GM18909 (cell line): Measurements from ENCODE around the gene TSHZ2.
A peak's percentile ranks its signal among the peaks of the same experiment; 100 is the strongest.

ENCODE experiments used
- ATAC-seq: cut with Tn5 transposase; IDR thresholded peaks from one replicate; pipeline ENCODE4 v1.9.1; 2021; ENCODE audit warnings: mild to moderate bottlenecking; ENCODE audit not compliant: unreplicated experiment, poor library complexity

The TSHZ2 gene

DNA sequence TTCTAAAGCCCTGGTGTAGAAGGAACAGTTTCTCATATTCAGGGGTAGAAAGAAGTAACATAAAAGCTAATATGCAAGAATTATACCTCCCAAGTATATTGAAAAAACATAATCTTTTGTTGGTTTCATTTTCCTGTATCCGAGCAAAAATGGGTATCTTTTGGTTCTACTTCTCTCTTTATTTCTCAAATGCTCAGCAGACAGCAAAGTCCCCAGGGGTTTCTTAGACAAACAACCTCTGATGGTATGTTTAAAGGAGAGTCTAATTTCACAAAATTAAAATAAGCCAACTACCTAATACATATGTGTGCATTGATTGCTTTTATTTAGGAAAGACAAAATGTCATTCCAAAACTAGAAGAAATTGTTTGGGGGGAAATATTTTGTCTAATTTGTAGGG is 131.0 kb downstream of the TSHZ2 start:
- no peak for ATAC-seq

DNA sequence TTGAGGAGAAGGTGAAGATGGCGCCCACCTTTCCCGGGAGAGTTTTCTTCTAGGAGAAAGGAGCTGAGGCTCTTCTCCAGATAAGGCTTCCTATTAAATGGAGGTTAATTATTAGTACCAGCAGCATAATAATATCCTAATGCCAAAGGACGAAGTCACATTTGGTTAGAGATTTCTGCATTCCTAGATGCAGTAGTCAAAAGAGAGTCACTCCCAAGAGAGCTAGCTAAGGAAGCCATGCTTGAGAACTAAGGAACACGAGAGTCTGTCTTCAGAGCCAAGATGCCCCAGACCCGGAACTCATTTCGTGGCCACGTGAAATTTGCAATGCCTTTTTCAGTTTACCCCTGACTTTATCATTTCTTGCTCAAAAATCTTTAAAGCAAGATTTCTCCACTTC is 132.7 kb downstream of the TSHZ2 start:
- ATAC-seq = no peak

DNA sequence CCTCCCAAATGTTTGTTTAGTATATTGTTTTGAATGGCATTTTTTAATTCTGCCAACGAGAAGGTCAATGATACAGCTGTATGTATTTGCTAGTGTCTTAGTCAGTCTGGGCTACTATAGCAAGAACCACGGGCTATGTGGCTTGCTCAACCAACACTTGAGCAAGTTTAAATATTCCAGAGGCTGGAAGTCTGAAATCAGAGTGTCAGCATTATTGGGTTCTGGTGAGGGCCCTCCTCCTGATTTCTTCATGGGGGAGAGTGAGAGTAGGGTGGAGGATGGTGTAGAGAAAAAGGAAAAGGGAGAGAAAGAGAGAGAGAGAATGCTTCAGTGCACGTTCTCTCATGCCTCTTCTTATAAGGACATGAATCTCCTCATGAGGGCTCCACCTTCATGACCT is 144.6 kb downstream of the TSHZ2 start:
- no peak for ATAC-seq

DNA sequence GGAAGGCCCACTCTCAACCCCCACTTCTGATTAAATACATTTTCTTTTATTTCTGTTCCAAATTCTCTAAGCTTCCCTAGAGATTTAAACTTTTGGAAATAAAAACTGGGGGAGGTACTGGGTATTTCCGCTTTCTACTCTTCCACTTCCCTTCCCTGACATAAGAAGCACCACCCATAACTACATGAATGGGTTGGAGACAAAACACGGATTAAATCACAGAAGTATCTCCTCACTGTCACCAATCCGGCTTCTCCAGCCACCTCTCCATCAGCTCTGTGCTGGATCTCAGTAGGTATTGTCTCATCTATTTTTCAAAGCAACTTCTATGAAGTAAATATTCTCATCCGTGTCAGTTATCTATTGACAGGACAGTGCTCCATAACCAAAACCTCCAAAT is 150.7 kb downstream of the TSHZ2 start:
- no peak for ATAC-seq

DNA sequence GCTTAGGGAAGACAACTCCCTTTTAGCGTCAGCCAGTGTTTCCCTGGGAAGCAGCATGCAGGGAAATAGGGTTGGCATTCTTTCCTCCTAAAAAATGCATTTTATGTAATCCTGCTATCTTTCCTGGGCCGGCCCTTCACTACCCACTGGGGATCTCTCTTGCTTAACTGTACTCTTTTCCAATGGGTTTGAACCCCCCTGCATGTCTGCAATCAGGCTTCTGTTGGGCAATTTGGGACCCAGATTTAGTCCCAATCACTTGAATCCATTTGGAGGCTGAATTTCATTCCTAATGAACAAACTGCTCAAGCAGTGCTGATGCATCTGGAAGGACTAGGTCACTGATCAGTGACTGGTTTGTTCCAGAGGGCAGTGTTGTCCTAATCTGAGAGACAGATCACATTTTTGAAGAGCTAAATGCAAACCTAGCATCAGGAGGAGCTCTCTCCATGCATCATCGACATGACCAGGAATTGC is 152.0 kb downstream of the TSHZ2 start:
- no peak for ATAC-seq

DNA sequence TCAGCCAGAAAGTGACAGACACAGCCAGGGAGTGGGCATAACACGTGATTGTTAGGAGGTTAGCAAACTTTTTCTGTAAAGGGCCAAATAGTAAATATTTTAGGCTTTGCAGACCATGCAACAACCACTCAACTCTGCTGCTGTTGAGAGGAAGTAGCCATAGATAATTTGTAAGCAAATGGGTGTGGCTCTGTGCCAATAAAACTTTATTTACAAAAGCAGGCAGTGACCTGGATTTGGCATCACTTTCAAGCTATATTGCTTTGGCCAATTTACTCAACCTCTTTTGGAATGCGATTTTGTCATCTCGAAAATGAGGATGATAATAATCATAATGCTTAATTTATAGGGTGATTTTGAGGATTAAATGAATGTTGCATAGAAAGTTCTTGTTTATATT is 152.6 kb downstream of the TSHZ2 start:
- no peak for ATAC-seq

DNA sequence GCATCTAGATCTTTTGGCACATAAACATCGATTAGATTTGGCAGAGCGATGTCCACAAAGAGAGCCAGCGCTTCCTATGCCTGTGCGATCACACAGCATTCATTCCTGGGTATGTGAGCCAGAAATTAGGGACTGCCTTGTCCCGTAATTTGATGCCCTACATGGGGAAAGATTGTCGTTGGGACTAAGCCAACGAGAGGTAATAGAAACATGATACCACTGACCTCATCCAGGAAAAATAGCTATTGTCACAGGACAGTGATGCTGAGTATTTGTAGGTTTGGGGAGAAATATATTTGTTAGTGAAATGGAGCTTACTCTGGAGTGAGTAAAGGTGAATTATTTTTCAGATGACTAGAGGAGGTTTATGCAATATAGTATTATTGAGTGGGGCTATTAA is 154.0 kb downstream of the TSHZ2 start:
- ATAC-seq = no peak

DNA sequence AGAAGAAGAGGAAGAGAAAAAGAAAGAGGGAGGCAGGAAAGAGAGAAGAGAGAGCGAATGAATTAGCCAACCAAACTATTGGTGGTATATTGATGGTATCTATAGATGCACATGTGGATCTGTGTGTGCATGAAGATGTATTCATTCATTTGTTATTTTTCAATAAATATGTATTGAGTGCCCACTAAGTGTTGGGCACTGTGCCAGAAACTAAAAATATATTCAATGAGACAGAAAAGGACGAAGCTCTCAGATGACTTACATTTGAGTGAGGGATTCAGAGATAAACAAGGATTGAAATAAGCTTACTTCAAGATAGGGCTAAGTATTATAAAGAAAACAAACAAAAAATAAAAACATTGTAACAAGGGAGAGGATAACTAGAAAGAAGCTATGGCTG is 154.9 kb downstream of the TSHZ2 start:
- no peak for ATAC-seq

DNA sequence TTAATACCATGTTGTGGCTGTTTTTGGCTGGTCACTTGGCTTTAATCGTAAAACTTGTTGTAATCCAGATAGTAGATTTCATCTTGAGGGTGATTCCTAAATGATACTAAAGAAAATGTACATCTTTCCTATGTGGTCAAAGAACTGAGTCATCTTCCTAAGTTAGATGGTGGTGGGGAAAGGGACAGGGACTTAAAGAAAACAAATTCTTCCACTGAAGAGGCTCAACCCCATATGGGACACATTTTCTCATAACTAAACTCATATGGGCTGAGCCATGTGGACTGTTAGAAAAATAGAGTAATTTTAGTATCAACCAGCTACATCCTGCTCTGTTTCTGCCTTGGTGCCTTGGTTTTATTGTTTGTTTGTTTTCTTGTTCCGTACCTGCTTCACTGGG is 155.8 kb downstream of the TSHZ2 start:
- ATAC-seq = no peak

DNA sequence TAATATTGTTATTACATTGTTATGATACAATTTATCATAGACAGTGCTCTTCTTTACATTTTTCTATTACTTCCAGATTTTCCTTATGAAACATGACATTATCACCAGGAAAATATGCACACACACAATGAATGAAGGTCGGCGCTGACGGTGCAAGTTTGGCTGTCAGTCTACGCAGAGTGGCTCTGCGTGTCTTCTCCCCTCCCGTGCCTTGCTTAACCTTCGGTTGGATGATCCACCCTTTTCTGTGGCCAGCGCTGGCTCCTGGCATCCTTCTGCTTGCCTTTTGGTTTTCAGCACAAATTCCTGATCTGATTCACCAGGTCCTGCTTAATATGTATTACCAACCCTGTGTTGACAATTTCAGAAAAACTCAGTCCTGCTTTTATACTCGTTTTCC is 157.4 kb downstream of the TSHZ2 start:
- no peak for ATAC-seq

DNA sequence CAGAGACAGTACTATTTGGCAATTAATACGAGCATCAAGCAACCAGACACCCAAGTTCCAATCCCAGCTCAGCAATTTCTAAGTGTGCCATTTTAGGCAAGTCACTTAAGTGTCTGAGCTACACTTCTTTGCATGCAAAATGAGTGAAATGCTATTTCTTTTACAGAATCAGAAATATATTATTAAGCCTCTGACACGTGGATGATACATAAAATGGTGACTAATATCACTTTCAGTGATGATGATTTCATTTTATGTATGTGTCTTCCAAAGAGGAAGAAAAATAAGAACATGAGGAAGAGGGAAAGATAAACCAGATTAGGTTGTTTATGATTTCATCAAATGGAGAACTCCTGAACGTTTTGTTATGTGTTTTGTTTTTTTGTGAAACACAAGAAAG is 158.6 kb downstream of the TSHZ2 start:
- ATAC-seq = no peak

DNA sequence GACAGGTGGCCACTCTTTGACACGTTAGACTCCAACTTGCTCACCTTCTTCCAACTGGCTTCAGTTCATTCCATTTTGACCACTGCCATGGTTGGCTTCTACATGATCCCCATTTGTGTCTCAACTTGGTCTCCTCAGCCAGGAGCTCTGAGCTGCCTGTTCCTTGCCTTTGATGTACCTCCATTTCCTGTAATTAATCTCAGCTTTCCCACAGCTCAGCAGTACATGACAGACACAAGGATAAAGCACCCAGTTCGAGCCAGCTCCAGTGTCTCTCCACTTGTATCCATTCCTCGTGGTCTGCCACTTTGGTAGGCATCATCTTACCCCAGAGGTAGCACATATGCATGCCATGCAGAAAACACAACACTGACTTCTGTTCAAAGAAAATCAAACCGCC is 161.0 kb downstream of the TSHZ2 start:
- no peak for ATAC-seq

DNA sequence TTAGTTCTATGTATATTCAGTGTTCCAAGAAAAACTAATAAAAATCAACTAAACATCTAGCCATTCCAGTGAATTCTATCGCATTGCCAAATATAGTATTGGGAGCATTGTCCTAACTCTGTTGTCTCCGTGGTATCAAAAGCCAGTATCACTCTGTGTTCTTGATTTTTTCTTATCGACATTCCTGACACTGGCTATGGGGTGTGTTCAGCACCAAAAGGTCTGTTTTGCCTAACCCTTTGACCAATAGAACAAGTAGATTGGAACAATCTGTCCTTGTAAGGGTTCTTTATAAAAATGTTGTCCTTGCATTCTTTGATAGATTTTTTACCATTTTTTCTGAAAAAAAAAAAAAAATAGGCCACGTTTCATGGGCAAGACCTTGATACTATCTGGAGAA is 161.5 kb downstream of the TSHZ2 start:
- ATAC-seq = no peak

DNA sequence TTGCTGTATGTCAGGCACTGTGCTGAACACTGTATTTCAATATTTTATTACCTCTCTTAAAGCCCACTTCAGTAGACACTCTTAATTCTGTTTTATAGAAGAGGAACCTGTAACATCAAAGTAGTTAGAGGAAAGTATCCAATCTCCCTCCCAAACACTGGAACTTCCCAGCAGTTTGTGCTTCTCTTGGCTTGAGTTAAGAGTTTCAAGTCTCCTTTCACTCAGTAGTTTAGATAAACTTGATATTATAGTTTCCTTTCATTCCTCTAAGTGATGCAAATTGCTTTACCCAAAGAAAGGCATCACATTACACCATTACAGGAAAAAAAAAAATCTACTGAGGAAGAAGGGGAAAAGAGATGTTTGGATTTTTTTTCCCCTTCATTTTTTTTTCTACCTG is 164.3 kb downstream of the TSHZ2 start:
- ATAC-seq = no peak

DNA sequence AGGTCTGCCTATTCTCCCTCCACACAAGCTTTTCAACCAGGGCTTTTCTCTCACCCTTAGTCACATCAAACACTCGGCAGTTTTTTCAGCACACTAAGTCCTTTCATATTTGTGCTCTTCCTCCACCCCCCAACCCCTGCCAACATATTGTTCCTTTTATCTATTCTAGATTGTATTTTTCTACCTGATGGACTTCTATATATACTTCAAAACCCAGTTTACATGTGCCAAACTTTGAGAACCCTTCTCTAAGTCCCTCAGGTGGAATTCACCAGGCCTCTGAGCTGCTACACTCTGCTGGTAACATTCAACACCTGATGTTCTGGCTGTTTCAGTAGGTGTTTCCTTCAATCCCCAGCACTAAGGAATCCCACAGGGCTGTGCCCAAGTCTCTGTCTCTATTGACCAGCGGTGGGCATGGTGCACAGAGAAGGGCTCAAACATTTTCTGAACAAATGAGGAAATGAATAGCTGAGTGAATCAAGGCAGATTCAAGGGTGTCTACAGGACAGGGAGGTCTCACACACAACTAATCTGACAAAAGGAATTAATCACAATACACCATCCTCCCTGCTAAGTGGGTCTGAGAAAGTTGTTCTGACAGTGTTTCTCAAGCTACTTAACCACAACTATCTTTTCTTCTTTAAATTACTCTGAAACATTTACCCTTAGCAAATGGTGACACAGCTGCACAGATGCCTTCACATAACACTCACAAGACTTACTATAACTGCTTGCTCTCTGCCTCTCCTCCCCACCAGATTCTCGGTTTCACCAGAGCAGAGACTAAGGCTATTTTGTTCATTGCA is 166.5 kb downstream of the TSHZ2 start:
- ATAC-seq = peak; percentile 94

DNA sequence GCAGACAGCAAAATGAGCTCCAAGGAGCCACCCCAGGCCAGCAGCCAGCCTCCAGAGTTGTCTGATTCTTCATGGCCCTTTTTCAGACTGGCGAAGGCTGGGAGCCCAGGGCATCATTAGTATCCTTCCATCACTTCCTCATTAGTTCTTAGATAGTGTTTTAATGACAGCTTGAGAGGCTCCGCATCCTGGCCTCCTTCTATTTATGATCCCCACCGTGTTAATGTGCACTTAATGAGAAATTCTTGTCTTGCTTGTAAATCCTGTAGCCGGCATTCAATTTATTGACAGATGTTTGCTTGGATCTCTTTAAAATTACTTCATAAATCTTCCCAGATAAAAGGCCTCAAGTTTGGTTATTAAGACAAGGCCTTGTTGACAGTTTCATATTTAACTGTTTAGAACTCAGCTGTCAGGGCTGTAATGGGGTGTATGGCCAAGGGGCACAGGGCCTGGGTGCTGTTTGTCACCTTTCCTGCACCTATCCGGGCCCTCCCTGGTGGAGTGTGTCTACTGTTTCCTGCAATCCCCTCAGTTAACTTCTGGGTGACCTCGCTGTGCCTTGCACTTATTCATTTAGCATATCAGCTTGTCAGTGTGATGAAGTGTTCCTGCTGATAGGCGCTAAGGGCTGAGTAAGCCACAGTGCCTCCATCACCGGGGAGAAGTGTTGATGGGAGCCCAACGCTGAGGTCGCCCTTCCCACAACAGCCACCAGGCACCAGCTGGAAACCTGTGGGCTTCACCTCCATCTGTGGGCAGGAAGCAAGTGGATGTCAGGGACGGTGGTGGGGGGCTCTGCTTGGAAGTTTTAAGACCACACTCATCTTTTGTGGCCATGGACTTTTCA is 169.3 kb downstream of the TSHZ2 start:
- no peak for ATAC-seq

DNA sequence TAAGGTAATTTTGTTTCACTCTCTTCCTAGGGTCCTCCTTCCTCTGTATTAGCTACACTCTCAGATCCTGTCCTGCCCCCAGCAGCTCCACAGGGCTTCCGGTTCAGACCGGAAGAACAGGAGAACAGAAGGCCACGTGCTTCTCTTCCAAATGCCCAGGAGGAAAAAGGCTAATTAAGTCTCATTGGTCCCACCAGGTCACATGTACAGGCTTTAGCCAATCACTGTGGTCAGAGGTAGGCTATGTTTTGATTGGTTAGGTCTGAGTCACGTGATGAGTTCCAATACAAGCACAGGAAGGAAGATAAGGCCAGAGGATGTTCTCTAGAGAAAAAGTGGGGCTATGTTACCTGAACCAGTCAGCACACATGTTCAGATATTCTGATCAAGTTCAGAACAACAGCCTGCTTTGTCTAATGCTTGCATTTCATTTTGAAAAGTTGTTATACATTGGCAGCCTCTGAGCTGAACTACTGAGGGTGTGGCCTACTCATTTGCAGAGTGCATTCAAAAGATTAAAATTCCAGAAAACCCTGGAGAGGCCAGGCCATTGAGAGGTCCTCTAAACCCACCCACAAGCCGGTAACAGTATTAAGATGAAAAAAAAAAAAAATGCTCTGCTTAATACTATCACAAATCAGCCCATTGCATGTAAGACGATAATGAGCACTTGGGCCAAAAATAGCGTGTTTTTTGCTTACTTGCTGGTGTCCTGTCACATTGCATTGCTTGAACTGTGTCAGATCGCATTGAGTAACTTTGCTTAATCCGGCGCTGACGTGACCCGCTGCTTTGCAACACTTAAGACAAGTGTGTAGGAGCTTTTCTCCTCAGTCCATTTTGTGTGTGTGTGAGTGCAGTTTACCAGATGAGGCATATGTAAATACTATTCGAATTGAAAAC is 170.3 kb downstream of the TSHZ2 start:
- no peak for ATAC-seq

DNA sequence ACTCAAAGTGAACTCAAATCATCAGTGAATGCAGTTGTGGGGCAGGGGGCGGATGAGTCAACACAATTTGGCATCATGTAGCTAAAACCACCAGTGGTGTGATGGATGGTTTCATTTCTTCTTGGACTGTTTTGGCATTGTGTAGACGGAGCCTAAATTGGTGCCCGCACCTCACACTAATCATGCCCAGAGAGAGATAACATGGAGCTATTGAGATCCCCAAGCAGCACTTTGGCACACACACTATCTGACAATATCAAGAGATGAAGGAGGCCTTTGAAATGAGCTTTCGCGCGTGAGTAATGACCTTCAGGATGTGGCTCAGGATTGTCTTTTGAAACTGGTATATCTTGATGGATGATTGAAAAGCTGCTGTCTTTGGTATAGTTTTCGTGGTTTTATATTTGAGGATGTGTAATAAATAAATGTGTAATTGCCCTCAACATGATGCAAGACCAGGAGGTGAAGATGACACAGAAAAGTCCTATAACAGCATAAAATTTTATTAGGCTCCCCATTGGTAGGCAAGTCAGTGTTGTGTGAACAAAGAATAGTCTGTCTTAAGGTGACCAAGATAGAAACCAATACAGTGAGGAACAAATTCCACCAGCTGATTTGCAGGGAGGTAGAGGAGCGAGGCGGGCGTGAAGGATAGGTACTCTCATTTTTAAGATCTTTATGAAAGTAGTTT is 174.2 kb downstream of the TSHZ2 start:
- no peak for ATAC-seq

DNA sequence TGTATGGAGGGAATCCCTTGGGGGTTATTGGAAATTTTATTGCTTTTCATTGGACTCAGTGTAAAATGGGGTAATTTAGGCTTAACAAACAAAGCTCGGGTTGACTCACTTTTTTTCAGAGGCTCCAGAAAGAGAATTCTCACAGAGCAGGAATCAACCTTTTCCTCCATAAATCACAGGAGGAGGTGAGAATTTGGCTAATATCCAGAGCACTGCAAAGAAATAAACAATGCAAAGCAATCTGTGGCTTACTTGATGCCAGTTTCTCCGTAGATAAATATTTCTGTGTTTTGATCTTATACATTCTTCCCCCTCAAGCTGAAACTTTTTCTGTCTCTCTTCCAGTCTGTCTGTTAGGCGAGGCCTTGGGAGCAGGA is 176.6 kb downstream of the TSHZ2 start:
- ATAC-seq = no peak
